GM12875 (cell line): ENCODE measurements around the gene TBC1D22A.

ENCODE experiments used
- H3K4me3 ChIP-seq: one replicate; pipeline ENCODE4 v1.5.1; 2011; ENCODE audit warnings: low read depth, low read length, control low read depth
- TF ChIP-seq, protein P1 (sequence below): IDR thresholded peaks from 2 replicates; pipeline ENCODE4 v1.5.1; 2011; ENCODE audit warnings: low read depth, mild to moderate bottlenecking, control low read depth, inconsistent platforms, low read length, moderate library complexity, borderline replicate concordance; ENCODE audit not compliant: insufficient read depth

The TBC1D22A gene

DNA sequence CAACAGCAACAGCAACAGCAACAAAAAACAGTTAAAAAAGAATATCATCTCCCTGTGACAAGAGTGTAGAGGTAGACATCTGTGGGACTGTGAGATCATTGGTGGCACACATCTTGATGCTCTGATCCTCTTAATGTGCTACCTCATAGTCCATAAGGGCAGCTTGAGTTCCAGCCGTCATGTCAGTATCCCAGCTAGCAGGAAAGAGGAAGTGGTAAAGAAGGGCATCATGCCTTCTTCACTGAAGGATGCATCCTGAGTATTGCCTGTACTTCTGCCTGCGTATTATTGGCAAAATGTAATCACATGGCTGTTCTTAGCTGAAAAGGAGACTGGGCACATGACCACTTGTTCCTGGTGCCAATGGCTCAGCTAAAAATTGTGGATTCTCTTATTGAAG is 314.3 kb downstream of the TBC1D22A start:
- TF ChIP-seq, protein P1, sequence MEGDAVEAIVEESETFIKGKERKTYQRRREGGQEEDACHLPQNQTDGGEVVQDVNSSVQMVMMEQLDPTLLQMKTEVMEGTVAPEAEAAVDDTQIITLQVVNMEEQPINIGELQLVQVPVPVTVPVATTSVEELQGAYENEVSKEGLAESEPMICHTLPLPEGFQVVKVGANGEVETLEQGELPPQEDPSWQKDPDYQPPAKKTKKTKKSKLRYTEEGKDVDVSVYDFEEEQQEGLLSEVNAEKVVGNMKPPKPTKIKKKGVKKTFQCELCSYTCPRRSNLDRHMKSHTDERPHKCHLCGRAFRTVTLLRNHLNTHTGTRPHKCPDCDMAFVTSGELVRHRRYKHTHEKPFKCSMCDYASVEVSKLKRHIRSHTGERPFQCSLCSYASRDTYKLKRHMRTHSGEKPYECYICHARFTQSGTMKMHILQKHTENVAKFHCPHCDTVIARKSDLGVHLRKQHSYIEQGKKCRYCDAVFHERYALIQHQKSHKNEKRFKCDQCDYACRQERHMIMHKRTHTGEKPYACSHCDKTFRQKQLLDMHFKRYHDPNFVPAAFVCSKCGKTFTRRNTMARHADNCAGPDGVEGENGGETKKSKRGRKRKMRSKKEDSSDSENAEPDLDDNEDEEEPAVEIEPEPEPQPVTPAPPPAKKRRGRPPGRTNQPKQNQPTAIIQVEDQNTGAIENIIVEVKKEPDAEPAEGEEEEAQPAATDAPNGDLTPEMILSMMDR, result no peak
- no peak overlapping the region for H3K4me3 ChIP-seq

DNA sequence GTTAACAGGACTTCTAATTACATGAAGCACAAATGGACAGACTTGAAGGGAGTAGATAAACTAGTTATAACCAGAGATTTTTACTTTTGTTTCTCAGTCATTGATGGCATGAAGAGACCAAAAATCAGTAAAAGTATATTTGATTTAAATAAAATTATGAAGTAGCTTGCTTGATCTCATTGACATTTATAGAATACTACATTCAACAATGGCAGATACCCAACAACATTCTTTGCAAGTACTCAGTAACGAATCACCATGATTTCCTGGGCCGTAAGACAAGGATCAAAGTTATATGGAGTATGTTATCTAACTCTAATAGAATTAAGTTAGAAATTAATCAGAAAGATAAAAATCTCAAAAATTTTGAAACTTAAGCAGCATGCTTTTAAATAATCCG is 317.6 kb downstream of the TBC1D22A start:
- H3K4me3 ChIP-seq, result no peak overlapping the region
- TF ChIP-seq, protein P1, result no peak

GRCh38 chr22:47082505-47082904 is 320.1 kb downstream of the TBC1D22A start:
- TF ChIP-seq, protein P1, result no peak
- H3K4me3 ChIP-seq, result no peak overlapping the region

DNA sequence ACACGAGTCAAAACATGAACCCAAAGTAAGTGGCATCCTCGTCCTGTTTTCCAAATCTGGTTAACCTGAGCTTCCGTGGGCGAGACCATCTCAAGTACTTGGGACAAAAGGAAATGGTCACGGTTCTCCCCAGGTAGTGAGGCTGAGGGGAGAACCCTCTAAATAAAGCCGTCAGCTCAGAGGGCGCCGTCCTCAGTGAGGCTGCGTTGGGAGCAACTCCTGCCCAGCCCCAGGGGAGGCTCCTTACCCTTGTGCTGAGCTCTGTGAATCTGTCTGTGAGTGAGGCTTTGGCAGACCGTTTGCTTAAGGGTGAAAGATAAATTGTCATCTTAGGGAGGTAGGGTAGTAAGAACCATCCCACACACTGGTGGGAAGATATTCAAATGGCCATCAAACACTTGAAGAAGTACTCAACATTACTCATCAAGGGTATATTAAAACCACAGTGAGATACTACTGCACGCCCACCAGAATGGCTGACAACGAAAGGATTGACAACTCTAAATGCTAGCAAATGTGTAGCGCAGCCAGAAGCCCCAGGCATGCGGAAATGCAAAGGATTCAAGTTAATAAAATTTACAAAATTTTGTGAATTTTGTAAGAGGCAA is 321.0 kb downstream of the TBC1D22A start:
- H3K4me3 ChIP-seq, result no peak overlapping the region
- TF ChIP-seq, protein P1, result no peak

GRCh38 chr22:47084226-47084625 is 321.8 kb downstream of the TBC1D22A start:
- no peak overlapping the region for H3K4me3 ChIP-seq
- TF ChIP-seq, protein P1, result no peak

- H3K4me3 ChIP-seq, result no peak overlapping the region
- TF ChIP-seq, protein P1, result no peak
These were observed 324.3 kb downstream of the TBC1D22A start for GRCh38 chr22:47086596-47087248.

GRCh38 chr22:47088480-47089158 is 326.2 kb downstream of the TBC1D22A start:
- no peak overlapping the region for H3K4me3 ChIP-seq
- TF ChIP-seq, protein P1, result no peak
